Left lung (tissue), 10 donors: ENCODE results near the gene ACTN3. TPM values are rescaled to one million over a fixed set of nuclear protein-coding genes. Genes with fewer than 3 reads are reported as not detected.

Experiments used
- ATAC-seq: fragments of 200-7000 bp; cut with Tn5 transposase; one replicate; pipeline ENCODE4 v1.9.1; 2020; ENCODE audit warnings: moderate library complexity
- DNase-seq, 4 donors: peaks; one replicate each; pipeline ENCODE4 v3.0.0-alpha.2; 2013 to 2020
- H3K27ac ChIP-seq, 2 donors: fragments of 200-600 bp; sonication (generic) in 1 of 2; one replicate each; pipeline versions ENCODE4 v1.5.0 to v1.8.0; 2020 to 2021
- H3K27me3 ChIP-seq, 2 donors: fragments of 200-600 bp; sonication (generic) in 1 of 2; one replicate each; pipeline versions ENCODE4 v1.5.0 to v1.8.0; 2020 to 2021
- H3K36me3 ChIP-seq, 2 donors: fragments of 200-600 bp; sonication (generic) in 1 of 2; one replicate each; pipeline versions ENCODE4 v1.5.0 to v1.8.0; 2020 to 2021
- H3K4me1 ChIP-seq, 2 donors: fragments of 200-600 bp; one replicate each; pipeline ENCODE4 v1.8.0; 2021
- H3K4me3 ChIP-seq, 2 donors: fragments of 200-600 bp; sonication (generic) in 1 of 2; one replicate each; pipeline versions ENCODE4 v1.5.0 to v1.8.0; 2020 to 2021; ENCODE audit warnings: mild to moderate bottlenecking in 1 of 2
- H3K9me3 ChIP-seq, 2 donors: fragments of 200-600 bp; sonication (generic) in 1 of 2; one replicate each; pipeline versions ENCODE4 v1.5.0 to v1.8.0; 2020 to 2021
- CTCF ChIP-seq, 2 donors: fragments of 200-600 bp; sonication (generic) in 1 of 2; IDR thresholded peaks; one replicate each; pipeline versions ENCODE4 v1.5.0 to v1.8.0; 2021; ENCODE audit warnings: antibody characterized with exemption in 2 of 2
- intact Hi-C, 2 donors: fragments of 100-400 bp; cut with DNase I; formaldehyde crosslinking; loops; one replicate each; pipeline versions ENCODE4 v1.11.2 to v1.14.2; 2022
- polyA plus RNA-seq, 6 donors: library from polyadenylated mRNA; unstranded; fragments of 120-200 nt; gene quantifications; one replicate each; pipeline ENCODE4 v1.2.1, GENCODE V29; 2013; ENCODE audit not compliant: insufficient read length in 6 of 6
- total RNA-seq, 2 donors: library from RNA; stranded (reverse); fragmentation: NEBNext Ultra II Directional; extraction: Animal tissue kit (Norgen Biotek cat#: 25700); gene quantifications; one replicate each; pipeline ENCODE4 v1.2.1, GENCODE V29; 2021
- donor health status: DM: no; HTN: yes; CAD: no.
- donor health status: DM: no; HTN: no; CAD: no.

ACTN3 gene
- total and polyA plus RNA-seq, 8 donors: 0.06 to 0.16 TPM; not detected in 6

GRCh38 chr11:66564538-66564937 lies 17.8 kb downstream of the ACTN3 start:
- peaks cover 0 to 15% of the 10 kb centered on the region in 2 donors for H3K4me1 ChIP-seq
- no peaks in the 10 kb centered on the region for H3K36me3 ChIP-seq
- DNase-seq (peak in 1 of 4 donors; percentile 53), ATAC-seq (no peak)
- intact Hi-C loops: no loop called here
- no peaks in the 10 kb centered on the region for H3K9me3 ChIP-seq
- H3K4me3 ChIP-seq: no peak overlapping the region
- H3K27me3 ChIP-seq: peaks cover 0 to 24% of the 10 kb centered on the region in 2 donors
- TF ChIP-seq CTCF (IDR thresholded peaks at IDR 0.05): no peak
- no peak overlapping the region for H3K27ac ChIP-seq

GRCh38 chr11:66564984-66565383 lies 18.3 kb downstream of the ACTN3 start:
- no peak for ATAC-seq

GRCh38 chr11:66566221-66566620 lies 19.5 kb downstream of the ACTN3 start:
- no peak for TF ChIP-seq CTCF (IDR thresholded peaks at IDR 0.05)
- intact Hi-C loops: no loop called here
- H3K9me3 ChIP-seq: no peaks in the 10 kb centered on the region
- DNase-seq (peak in 1 of 4 donors; percentile 60), ATAC-seq (no peak)
- H3K27me3 ChIP-seq: peaks cover 0 to 24% of the 10 kb centered on the region in 2 donors
- H3K27ac ChIP-seq: no peak overlapping the region
- no peak overlapping the region for H3K4me3 ChIP-seq
- no peaks in the 10 kb centered on the region for H3K36me3 ChIP-seq
- H3K4me1 ChIP-seq: peaks cover 0 to 15% of the 10 kb centered on the region in 2 donors

More at GRCh38 chr11:66564984-66565383, 18.3 kb downstream of the ACTN3 start:
- Histone ChIP-seq H3K4me3 (no peak overlapping the region), H3K4me1 (peaks cover 0 to 15% of the 10 kb centered on the region in 2 donors), H3K27me3 (peaks cover 0 to 24% of the 10 kb centered on the region in 2 donors), H3K27ac (no peak overlapping the region), H3K36me3 (no peaks in the 10 kb centered on the region), H3K9me3 (no peaks in the 10 kb centered on the region)
- intact Hi-C loops: no loop called here
- no peak for TF ChIP-seq CTCF (IDR thresholded peaks at IDR 0.05)
- DNase-seq: no peak

GRCh38 chr11:66567787-66568123 lies 21.1 kb downstream of the ACTN3 start:
- Histone ChIP-seq H3K9me3 (no peaks in the 10 kb centered on the region), H3K4me3 (peak overlapping the region; percentile 57 to 60), H3K4me1 (peaks cover 0 to 15% of the 10 kb centered on the region in 2 donors), H3K27ac (no peak overlapping the region), H3K36me3 (no peaks in the 10 kb centered on the region), H3K27me3 (peaks cover 0 to 24% of the 10 kb centered on the region in 2 donors)
- DNase-seq (no peak), ATAC-seq (no peak)
- no peak for TF ChIP-seq CTCF (IDR thresholded peaks at IDR 0.05)
- intact Hi-C loops: no loop called here

- peak; percentile 64 to 96 (median 83) for DNase-seq
- Histone ChIP-seq H3K9me3 (no peaks in the 10 kb centered on the region), H3K36me3 (no peaks in the 10 kb centered on the region), H3K27ac (no peak within 1 kb of the TSS), H3K4me1 (peaks cover 0 to 15% of the 10 kb centered on the region in 2 donors), H3K4me3 (peak within 1 kb of the TSS; percentile 57 to 60), H3K27me3 (peaks cover 0 to 24% of the 10 kb centered on the region in 2 donors)
- ATAC-seq: peak; percentile 98
- intact Hi-C loops: no loop called here
- TF ChIP-seq CTCF (IDR thresholded peaks at IDR 0.05): no peak
Measured at GRCh38 chr11:66568124-66568916, 21.6 kb downstream of the ACTN3 start, which contains the start of gene CTSF. Gene CTSF (minus strand): TSS chr11:66568606. CDS start chr11:66568486, 120 bp downstream.
